ENCODE data around the gene MYOG. TPM values are rescaled to one million over a fixed set of nuclear protein-coding genes. Genes with fewer than 3 reads are reported as not detected.

Gene MYOG
- total and polyA plus RNA-seq, 10 donors = not detected

GRCh38 chr1:203035111-203036000, 50.5 kb downstream of the MYOG start:
- DNase-seq = no peak
- peaks cover 0 to 31% (median 15%) of the 10 kb centered on the region in 6 donors for H3K4me1 ChIP-seq
- no peak for TF ChIP-seq POLR2AphosphoS5 (IDR thresholded peaks at IDR 0.05)
- no peak for TF ChIP-seq CTCF (IDR thresholded peaks at IDR 0.05 in 8 of 11, conservative IDR thresholded peaks at IDR 0.05 in 3 of 11)
- no peak for TF ChIP-seq POLR2A (IDR thresholded peaks at IDR 0.05)
- no peak overlapping the region for H3K27ac ChIP-seq
- no peaks in the 10 kb centered on the region for H3K36me3 ChIP-seq
- 80 to 84% (median 82%) methylated on average over 15 of the region's 15 CpGs for WGBS, 5 donors
- no peaks in the 10 kb centered on the region for H3K9me3 ChIP-seq
- H3K27me3 ChIP-seq (replicated peaks in 1 of 7) = peaks cover 0 to 26% (median 0%) of the 10 kb centered on the region in 7 donors
- intact Hi-C loops (cut with DNase I; ENCODE audit: low total_unique reads) = no loop called here
- no peak overlapping the region for H3K4me3 ChIP-seq

- no peak for TF ChIP-seq CTCF (IDR thresholded peaks at IDR 0.05 in 8 of 11, conservative IDR thresholded peaks at IDR 0.05 in 3 of 11)
- TF ChIP-seq POLR2AphosphoS5 (IDR thresholded peaks at IDR 0.05) = no peak
- TF ChIP-seq POLR2A (IDR thresholded peaks at IDR 0.05) = no peak
- intact Hi-C loops (cut with DNase I; ENCODE audit: low total_unique reads) = no loop called here
- Histone ChIP-seq H3K4me3 (no peak overlapping the region), H3K27me3 (replicated peaks in 1 of 7) (peaks cover 0 to 19% (median 0%) of the 10 kb centered on the region in 7 donors), H3K4me1 (peaks cover 0 to 23% (median 13%) of the 10 kb centered on the region in 6 donors), H3K9me3 (no peaks in the 10 kb centered on the region), H3K27ac (no peak overlapping the region), H3K36me3 (no peaks in the 10 kb centered on the region)
- DNase-seq = no peak
- WGBS, 5 donors = 78 to 88% (median 80%) methylated on average over 10 of the region's 10 CpGs
These were observed 51.2 kb downstream of the MYOG start for GRCh38 chr1:203034422-203035110.

GRCh38 chr1:203033917-203034316, 51.9 kb downstream of the MYOG start:
- Histone ChIP-seq H3K36me3 (no peaks in the 10 kb centered on the region), H3K27ac (no peak overlapping the region), H3K9me3 (no peaks in the 10 kb centered on the region), H3K4me1 (peaks cover 0 to 16% (median 6%) of the 10 kb centered on the region in 6 donors), H3K27me3 (replicated peaks in 1 of 7) (peaks cover 0 to 17% (median 0%) of the 10 kb centered on the region in 7 donors), H3K4me3 (no peak overlapping the region)
- TF ChIP-seq POLR2A (IDR thresholded peaks at IDR 0.05) (no peak), CTCF (IDR thresholded peaks at IDR 0.05 in 8 of 11, conservative IDR thresholded peaks at IDR 0.05 in 3 of 11) (no peak), POLR2AphosphoS5 (IDR thresholded peaks at IDR 0.05) (no peak)
- DNase-seq = no peak
- 80 to 89% (median 84%) methylated on average over 2 of the region's 2 CpGs for WGBS, 5 donors
- intact Hi-C loops (cut with DNase I; ENCODE audit: low total_unique reads) = no loop called here

GRCh38 chr1:203033287-203033686, 52.5 kb downstream of the MYOG start:
- Histone ChIP-seq H3K4me3 (no peak overlapping the region), H3K4me1 (peaks cover 0 to 11% (median 3%) of the 10 kb centered on the region in 6 donors), H3K9me3 (no peaks in the 10 kb centered on the region), H3K27me3 (replicated peaks in 1 of 7) (peaks cover 0 to 11% (median 0%) of the 10 kb centered on the region in 7 donors), H3K36me3 (no peaks in the 10 kb centered on the region), H3K27ac (no peak overlapping the region)
- WGBS, 5 donors = 69 to 79% (median 72%) methylated on average over 2 of the region's 2 CpGs
- TF ChIP-seq CTCF (IDR thresholded peaks at IDR 0.05 in 8 of 11, conservative IDR thresholded peaks at IDR 0.05 in 3 of 11) (no peak), POLR2A (IDR thresholded peaks at IDR 0.05) (no peak), POLR2AphosphoS5 (IDR thresholded peaks at IDR 0.05) (no peak)
- no peak for DNase-seq
- intact Hi-C loops (cut with DNase I; ENCODE audit: low total_unique reads) = no loop called here

Data from spleen (tissue), 11 donors.